Right lobe of liver (tissue), 6 donors: ENCODE results near the gene OR10V1. TPM values are rescaled to one million over a fixed set of nuclear protein-coding genes. Genes with fewer than 3 reads are reported as not detected.

Source experiments
- ATAC-seq, 4 donors: fragments of 200-7000 bp; cut with Tn5 transposase; one replicate each; pipeline ENCODE4 v1.9.1; 2020; ENCODE audit warnings: mild to moderate bottlenecking in 4 of 4, moderate library complexity in 4 of 4
- DNase-seq, 3 donors: peaks; one replicate each; pipeline ENCODE4 v3.0.0-alpha.2; 2020
- H3K27ac ChIP-seq, 3 donors: fragments of 200-600 bp; one replicate each; pipeline ENCODE4 v1.8.0; 2022
- H3K27me3 ChIP-seq, 2 donors: fragments of 200-600 bp; one replicate each; pipeline ENCODE4 v1.8.0; 2022
- H3K36me3 ChIP-seq, 4 donors: fragments of 200-600 bp; sonication (generic) in 1 of 4; one replicate each; pipeline versions ENCODE4 v1.5.1 to v1.8.0; 2017 to 2022; ENCODE audit warnings: control low read depth in 1 of 4
- H3K4me1 ChIP-seq, 4 donors: fragments of 200-600 bp; sonication (generic) in 1 of 4; one replicate each; pipeline versions ENCODE4 v1.5.1 to v1.8.0; 2017 to 2022; ENCODE audit warnings: control low read depth in 1 of 4
- H3K4me3 ChIP-seq, 3 donors: fragments of 200-600 bp; one replicate each; pipeline ENCODE4 v1.8.0; 2022
- H3K9me3 ChIP-seq, 4 donors: fragments of 200-600 bp; sonication (generic) in 1 of 4; one replicate each; pipeline versions ENCODE4 v1.5.1 to v1.8.0; 2017 to 2022; ENCODE audit warnings: control low read depth in 1 of 4
- POLR2A ChIP-seq: fragments of 450-650 bp; IDR thresholded peaks from one replicate; pipeline ENCODE4 v1.6.1; 2017; ENCODE audit warnings: antibody characterized with exemption, mild to moderate bottlenecking
- WGBS: methylation state at CpG from one replicate; pipeline ENCODE4 v1.1.6; 2018; ENCODE audit warnings: low coverage, low lambda C conversion rate; ENCODE audit not compliant: insufficient coverage; ENCODE audit errors: missing lambda C conversion rate; 5-methylcytosine and 5-hydroxymethylcytosine counted together
- intact Hi-C, 2 donors: fragments of 100-400 bp; cut with DNase I; formaldehyde crosslinking; loops; one replicate each; pipeline versions ENCODE4 v1.11.2 to v1.14.1; 2022
- total RNA-seq, 6 experiments: library from RNA; depleted of rRNA in 2 of 6; stranded (reverse); fragments of >200 nt in 2 of 6; fragmentation: NEBNext Ultra II Directional in 3 of 6; extraction: Animal tissue kit (Norgen Biotek cat#: 25700) in 3 of 6; gene quantifications; one replicate each; pipeline versions ENCODE4 v1.1.0 to v1.2.4, GENCODE V29; 2016 to 2023
- TF ChIP-seq, protein P1 (sequence below), 4 donors: fragments of 200-600 bp in 3 of 4; fragments of 450-650 bp in 1 of 4; IDR thresholded peaks; one replicate each; pipeline versions ENCODE4 v1.5.1 to v1.8.0; 2016 to 2022; ENCODE audit warnings: antibody characterized with exemption in 4 of 4, mild to moderate bottlenecking in 2 of 4
- donor health status: DM: no; HTN: yes; CAD: no.
- donor health status: DM: no; HTN: no; CAD: no.
- donor health status: DM: no; HTN: no; CAD: no.
- donor health status: DM: no; HTN: yes; CAD: no.
- donor health status: DM: no; HTN: yes; CAD: no.

The OR10V1 gene
- total RNA-seq, 6 experiments from 2014 or later, result not detected

DNA sequence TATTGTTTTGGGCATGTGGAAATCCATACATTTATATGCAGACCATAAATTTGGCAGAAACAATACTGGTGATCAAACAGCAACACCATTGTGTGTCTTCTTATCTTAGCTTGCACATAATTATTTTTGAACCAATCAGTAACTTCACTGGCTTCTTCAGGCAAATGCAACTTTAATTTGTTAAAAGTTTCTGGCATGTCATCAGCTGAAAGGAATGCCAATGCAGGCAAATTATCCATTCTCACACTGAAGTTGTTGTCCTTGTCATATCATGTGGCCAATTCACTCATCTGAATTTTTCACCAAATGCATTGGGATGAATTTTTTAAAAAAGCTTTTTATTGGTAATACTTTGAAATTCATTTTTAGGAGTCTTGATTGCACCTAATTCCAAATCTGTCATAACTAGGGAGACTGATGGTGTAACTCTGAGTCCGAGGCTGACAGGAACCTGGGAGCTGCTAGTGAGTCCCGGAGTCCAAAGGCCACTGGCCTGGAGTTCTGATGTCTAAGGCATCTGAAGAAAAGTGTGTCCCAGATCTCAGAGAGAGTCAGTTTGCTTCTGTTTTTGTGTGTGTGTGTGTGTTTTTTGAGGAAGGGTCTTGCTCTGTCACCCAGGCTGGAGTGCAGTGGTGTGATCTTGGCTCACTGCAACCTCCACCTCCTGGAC lies 17.4 kb upstream of the OR10V1 start:
- no peaks in the 10 kb centered on the region for H3K4me1 ChIP-seq
- 48% methylated on average over 2 of the region's 2 CpGs for WGBS
- TF ChIP-seq, protein P1, sequence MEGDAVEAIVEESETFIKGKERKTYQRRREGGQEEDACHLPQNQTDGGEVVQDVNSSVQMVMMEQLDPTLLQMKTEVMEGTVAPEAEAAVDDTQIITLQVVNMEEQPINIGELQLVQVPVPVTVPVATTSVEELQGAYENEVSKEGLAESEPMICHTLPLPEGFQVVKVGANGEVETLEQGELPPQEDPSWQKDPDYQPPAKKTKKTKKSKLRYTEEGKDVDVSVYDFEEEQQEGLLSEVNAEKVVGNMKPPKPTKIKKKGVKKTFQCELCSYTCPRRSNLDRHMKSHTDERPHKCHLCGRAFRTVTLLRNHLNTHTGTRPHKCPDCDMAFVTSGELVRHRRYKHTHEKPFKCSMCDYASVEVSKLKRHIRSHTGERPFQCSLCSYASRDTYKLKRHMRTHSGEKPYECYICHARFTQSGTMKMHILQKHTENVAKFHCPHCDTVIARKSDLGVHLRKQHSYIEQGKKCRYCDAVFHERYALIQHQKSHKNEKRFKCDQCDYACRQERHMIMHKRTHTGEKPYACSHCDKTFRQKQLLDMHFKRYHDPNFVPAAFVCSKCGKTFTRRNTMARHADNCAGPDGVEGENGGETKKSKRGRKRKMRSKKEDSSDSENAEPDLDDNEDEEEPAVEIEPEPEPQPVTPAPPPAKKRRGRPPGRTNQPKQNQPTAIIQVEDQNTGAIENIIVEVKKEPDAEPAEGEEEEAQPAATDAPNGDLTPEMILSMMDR (IDR thresholded peaks at IDR 0.05), result no peak
- no peak for TF ChIP-seq POLR2A
- no peak overlapping the region for H3K4me3 ChIP-seq
- H3K9me3 ChIP-seq, result no peaks in the 10 kb centered on the region
- intact Hi-C loops, result no loop called here
- H3K27me3 ChIP-seq, result no peaks in the 10 kb centered on the region
- DNase-seq, result no peak
- H3K27ac ChIP-seq, result no peak overlapping the region
- no peaks in the 10 kb centered on the region for H3K36me3 ChIP-seq
- no peak for ATAC-seq

DNA sequence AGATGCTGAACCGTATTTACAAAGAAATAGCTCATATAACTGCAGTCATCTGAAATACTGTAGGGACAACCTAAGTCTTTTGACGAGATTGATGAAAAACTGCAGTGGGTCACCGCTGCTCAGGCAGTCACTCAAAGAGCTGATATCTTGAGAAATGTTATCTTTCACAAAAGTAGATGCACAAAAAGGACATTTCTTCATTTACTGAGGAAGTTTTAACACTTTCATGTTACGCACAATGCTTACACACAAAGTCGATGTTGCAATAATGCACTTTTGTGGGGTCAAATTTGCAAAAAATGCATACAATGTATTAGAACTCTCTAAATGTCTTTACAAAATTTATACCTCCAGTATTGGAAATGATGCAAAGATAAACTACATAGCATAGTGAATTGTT lies 16.2 kb upstream of the OR10V1 start:
- 58% methylated on average over 4 of the region's 5 CpGs for WGBS
- Histone ChIP-seq H3K27ac (no peak overlapping the region), H3K27me3 (no peaks in the 10 kb centered on the region), H3K4me3 (no peak overlapping the region), H3K36me3 (no peaks in the 10 kb centered on the region), H3K4me1 (no peaks in the 10 kb centered on the region), H3K9me3 (no peaks in the 10 kb centered on the region)
- ATAC-seq (no peak), DNase-seq (no peak)
- intact Hi-C loops, result no loop called here
- TF ChIP-seq POLR2A, result no peak
- TF ChIP-seq, protein P1 (IDR thresholded peaks at IDR 0.05), result no peak

DNA sequence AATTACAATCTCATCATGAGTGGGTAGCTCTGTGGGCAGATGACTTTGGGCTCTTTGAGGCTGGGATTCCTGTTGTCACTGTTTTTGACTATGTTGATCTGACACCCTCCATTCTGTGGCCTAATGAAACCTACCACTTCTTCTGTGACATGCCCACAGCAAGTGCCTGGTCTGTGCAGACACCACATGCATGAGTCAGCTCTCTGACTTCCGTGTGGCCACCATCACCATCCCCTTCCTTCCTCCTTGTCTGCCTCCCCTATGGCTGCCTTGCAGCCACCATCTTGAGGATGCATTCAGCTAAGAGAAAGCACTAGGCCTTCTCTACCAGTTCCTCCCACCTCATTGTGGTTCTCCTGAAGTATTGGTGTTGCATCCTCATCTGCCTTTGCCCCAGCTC lies 15.3 kb upstream of the OR10V1 start:
- H3K27ac ChIP-seq, result no peak overlapping the region
- WGBS, result 0% methylated on average over 1 of the region's 1 CpG

DNA sequence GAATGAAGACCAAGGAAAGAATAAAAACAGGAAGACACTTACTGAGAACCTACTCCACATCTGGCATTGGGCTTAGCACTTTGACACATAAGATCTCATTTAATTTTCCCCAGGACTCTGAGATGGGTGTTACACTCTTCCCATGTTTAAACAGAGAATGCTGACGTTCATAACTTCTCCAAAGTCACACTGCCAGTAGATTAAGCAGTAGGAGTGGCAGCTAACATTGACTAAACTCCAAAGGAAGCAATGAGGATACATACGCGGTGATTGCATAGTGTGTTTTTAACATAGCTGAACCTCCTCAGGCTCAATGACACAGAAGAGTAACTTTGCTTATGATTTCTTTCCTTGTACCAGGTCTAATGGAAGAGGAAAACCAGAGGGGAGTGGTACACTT lies 14.5 kb upstream of the OR10V1 start:
- H3K4me1 ChIP-seq, result no peaks in the 10 kb centered on the region
- DNase-seq, result no peak
- 58% methylated on average over 3 of the region's 3 CpGs for WGBS
- H3K4me3 ChIP-seq, result no peak overlapping the region
- no peaks in the 10 kb centered on the region for H3K36me3 ChIP-seq
- intact Hi-C loops, result no loop called here
- H3K27ac ChIP-seq, result no peak overlapping the region
- H3K27me3 ChIP-seq, result no peaks in the 10 kb centered on the region
- no peaks in the 10 kb centered on the region for H3K9me3 ChIP-seq
- no peak for ATAC-seq
- no peak for TF ChIP-seq POLR2A
- TF ChIP-seq, protein P1 (IDR thresholded peaks at IDR 0.05), result no peak

More for the DNA sequence above, 15.3 kb upstream of the OR10V1 start:
- no peak overlapping the region for H3K4me3 ChIP-seq
- no peaks in the 10 kb centered on the region for H3K36me3 ChIP-seq
- no peaks in the 10 kb centered on the region for H3K27me3 ChIP-seq
- TF ChIP-seq, protein P1 (IDR thresholded peaks at IDR 0.05), result no peak
- TF ChIP-seq POLR2A, result no peak
- no peaks in the 10 kb centered on the region for H3K4me1 ChIP-seq
- ATAC-seq (peak; percentile 29 to 55 (median 39)), DNase-seq (peak in 2 of 3 donors; percentile 47 to 57)
- intact Hi-C loops, result no loop called here
- no peaks in the 10 kb centered on the region for H3K9me3 ChIP-seq
